ENCODE results near the gene DHX38. TPM values are rescaled to one million over a fixed set of nuclear protein-coding genes. Genes with fewer than 3 reads are reported as not detected.

Gene DHX38
- total and polyA plus RNA-seq, 2 of the 13 experiments (the other 11 are each of a cell fraction or from before 2014, with no cell fraction given), result 54.4 to 85.9 TPM

GRCh38 chr16:72072514-72073342 is 20.9 kb upstream of the DHX38 start (continued):
- TF ChIP-seq ZNF318 (CRISPR knock-in tag; IDR thresholded peaks at IDR 0.05), result no peak
- TF ChIP-seq RNF219 (CRISPR knock-in tag; IDR thresholded peaks at IDR 0.05), result no peak
- no peak for TF ChIP-seq ZNF383 (CRISPR knock-in tag; IDR thresholded peaks at IDR 0.05; ENCODE audit: borderline replicate concordance)
- no peak for TF ChIP-seq NFKB2 (CRISPR knock-in tag; IDR thresholded peaks at IDR 0.05; ENCODE audit: borderline replicate concordance)
- peak; percentile 80 for TF ChIP-seq MIER3 (CRISPR knock-in tag; IDR thresholded peaks at IDR 0.05; ENCODE audit: borderline replicate concordance)
- TF ChIP-seq ZNF563 (CRISPR knock-in tag; IDR thresholded peaks at IDR 0.05), result no peak
- TF ChIP-seq ZNF18 (CRISPR knock-in tag; IDR thresholded peaks at IDR 0.05; ENCODE audit: insufficient replicate concordance), result no peak
- no peak for TF ChIP-seq MAFK (conservative IDR thresholded peaks at IDR 0.05 in 1 of 2, IDR thresholded peaks at IDR 0.05 in 1 of 2; ENCODE audit: low read length in 2 of 2)
- TF ChIP-seq TRIM22 (IDR thresholded peaks at IDR 0.05), result no peak
- no peak for TF ChIP-seq SRSF4 (IDR thresholded peaks at IDR 0.05; ENCODE audit: low read depth, low read length, poor library complexity, severe bottlenecking)
- TF ChIP-seq ZNF446 (CRISPR knock-in tag; IDR thresholded peaks at IDR 0.05), result no peak
